HUES6 (cell line): ENCODE data around the gene RAD51B.
"Not testable (repeated sequence)": the region's sequence is repeated elsewhere in the genome, so short reads cannot be mapped to it uniquely, and the experiment has no call there.

ENCODE experiments used
- H3K27ac ChIP-seq: 2 replicates; pipeline ENCODE4 v1.7.0; 2013; ENCODE audit warnings: low read depth, mild to moderate bottlenecking, low read length, inconsistent platforms
- H3K27me3 ChIP-seq: 2 replicates; pipeline ENCODE4 v1.6.1; 2013; ENCODE audit warnings: low read length; ENCODE audit not compliant: control insufficient read depth, insufficient read depth
- H3K36me3 ChIP-seq: 2 replicates; pipeline ENCODE4 v1.6.1; 2013; ENCODE audit warnings: low read length; ENCODE audit not compliant: control insufficient read depth, insufficient read depth
- H3K4me1 ChIP-seq: 2 replicates; pipeline ENCODE4 v1.6.1; 2013; ENCODE audit warnings: low read length; ENCODE audit not compliant: control insufficient read depth, insufficient read depth
- H3K4me3 ChIP-seq: 2 replicates; pipeline ENCODE4 v1.5.1; 2013; ENCODE audit warnings: low read depth, low read length
- H3K9ac ChIP-seq: one replicate; pipeline ENCODE4 v1.6.1; 2013; ENCODE audit warnings: mild to moderate bottlenecking, low read length
- H3K9me3 ChIP-seq: 2 replicates; pipeline ENCODE4 v1.6.1; 2013; ENCODE audit warnings: low read depth, low read length; ENCODE audit not compliant: control insufficient read depth, insufficient read depth

Gene RAD51B

DNA sequence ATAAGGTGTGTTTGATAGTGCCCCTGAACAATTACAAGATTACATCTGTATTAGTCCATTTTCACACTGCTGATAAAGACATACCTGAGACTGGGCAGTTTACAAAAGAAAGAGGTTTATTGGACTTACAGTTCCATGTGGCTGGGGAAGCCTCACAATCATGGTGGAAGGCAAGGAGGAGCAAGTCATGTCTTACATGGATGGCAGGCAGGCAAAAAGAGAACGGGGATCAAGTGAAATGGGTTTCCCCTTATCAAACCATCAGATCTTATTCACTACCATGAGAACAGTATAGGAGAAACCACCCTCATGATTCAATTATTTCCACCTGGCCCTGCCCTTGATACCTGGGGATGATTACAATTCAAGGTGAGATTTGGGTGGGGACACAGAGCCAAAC, 211.4 kb downstream of the RAD51B start:
- H3K27me3 ChIP-seq, H3K9ac ChIP-seq, H3K27ac ChIP-seq, H3K4me1 ChIP-seq, H3K36me3 ChIP-seq, H3K4me3 ChIP-seq: not testable (repeated sequence)
- H3K9me3 ChIP-seq = peaks cover 30% of the 10 kb centered on the region

DNA sequence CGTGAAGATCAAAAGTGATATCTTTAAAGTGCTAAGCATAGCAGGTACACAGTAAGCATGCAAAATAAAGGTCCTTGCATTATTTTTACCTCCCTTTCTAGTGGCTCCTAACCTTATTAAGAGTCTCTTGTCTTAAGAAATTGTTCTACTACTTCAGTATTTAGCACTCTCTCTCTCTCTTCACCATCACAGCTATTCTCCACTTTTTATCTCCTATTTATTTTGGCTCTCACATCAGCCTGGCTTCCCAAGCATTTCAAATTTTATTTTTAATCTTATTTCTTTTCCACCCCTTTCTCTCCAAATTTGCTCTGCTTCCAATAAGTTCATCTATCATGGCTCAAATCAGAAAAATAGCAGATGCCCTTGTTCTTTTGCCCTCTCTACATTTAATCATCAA, 212.6 kb downstream of the RAD51B start:
- Histone ChIP-seq H3K9ac (no peak overlapping the region), H3K4me1 (peaks cover 4% of the 10 kb centered on the region; the same call in 1 of the 2 replicates), H3K9me3 (peaks cover 30% of the 10 kb centered on the region), H3K4me3 (no peak overlapping the region), H3K27me3 (no peaks in the 10 kb centered on the region), H3K27ac (no peak overlapping the region), H3K36me3 (0 out of 2 replicates have a peak, but pooled peaks cover 2% of the 10 kb centered on the region)

DNA sequence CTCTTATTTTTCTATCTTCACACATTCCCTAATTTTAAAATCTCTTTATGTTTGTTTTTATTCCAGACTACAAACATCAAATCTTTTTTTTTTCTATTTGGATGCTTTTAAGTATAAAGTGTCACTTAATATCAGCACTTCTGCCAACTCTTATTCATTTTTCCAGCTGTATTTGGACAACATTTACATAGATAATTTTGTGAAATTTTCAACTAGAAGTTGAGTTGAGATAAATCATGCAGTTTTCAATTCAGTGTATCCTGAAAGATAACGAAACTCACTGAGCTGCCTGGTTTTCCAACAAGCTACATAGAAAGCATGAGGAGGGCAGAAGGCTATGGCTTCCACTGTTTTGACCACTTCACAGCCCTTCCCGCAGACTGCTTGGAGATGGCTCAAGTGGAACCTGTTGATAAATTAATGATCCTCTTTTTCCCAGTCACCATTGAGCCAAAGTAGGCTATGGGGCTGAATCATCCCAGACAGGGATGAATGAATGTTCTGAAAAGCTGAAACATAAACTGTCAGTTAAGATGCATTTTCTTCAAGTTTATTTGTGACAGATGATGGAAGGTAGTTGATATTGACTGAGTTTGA, 213.9 kb downstream of the RAD51B start:
- Histone ChIP-seq H3K9ac (no peak overlapping the region), H3K36me3 (0 out of 2 replicates have a peak, but pooled peaks cover 2% of the 10 kb centered on the region), H3K4me3 (no peak overlapping the region), H3K4me1 (peaks cover 4% of the 10 kb centered on the region; the same call in 1 of the 2 replicates), H3K9me3 (peaks cover 30% of the 10 kb centered on the region), H3K27me3 (no peaks in the 10 kb centered on the region), H3K27ac (no peak overlapping the region)

DNA sequence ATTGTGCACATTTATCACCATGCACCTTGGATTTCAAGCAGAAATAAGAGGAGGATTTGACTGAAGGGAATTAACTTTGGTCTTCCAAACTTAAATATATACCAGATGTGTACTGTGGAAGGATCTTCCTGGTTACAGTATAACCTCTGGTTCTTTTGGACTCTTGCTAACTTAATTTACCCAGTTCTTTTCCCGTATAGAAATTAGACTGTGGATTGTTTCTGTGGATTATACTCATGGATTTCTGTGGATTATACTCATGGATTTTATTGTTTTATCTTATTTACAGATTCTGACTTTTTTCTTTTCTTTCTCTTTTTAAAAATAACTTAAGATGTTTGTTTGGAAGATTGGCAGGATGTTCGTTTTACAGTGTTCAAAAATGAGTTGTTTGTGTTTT, 215.3 kb downstream of the RAD51B start:
- Histone ChIP-seq H3K27me3 (no peaks in the 10 kb centered on the region), H3K36me3 (0 out of 2 replicates have a peak, but pooled peaks cover 2% of the 10 kb centered on the region), H3K27ac (no peak overlapping the region), H3K9ac (no peak overlapping the region), H3K4me1 (peaks cover 9% of the 10 kb centered on the region; the same call in 1 of the 2 replicates), H3K9me3 (peaks cover 21% of the 10 kb centered on the region), H3K4me3 (no peak overlapping the region)

DNA sequence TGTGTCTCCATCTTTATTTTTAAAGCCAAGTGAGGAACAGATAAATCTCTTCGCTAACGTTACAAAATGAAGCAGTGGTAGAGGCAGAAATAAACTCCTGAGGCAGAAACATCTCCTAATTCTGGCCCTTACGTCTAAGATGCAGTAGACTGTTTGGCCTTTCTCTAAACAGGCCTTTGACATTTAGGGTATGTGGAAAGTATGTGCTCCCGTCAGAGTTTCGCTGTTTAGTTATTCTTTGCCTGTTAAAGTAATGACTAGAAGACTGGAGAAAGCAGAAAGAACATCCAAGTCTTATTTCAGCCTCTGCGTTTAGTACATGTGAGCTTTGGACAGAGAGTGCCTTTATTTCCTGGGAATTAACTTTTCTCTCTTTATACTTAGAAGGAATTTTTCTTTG, 216.6 kb downstream of the RAD51B start:
- Histone ChIP-seq H3K4me1 (peaks cover 22% of the 10 kb centered on the region), H3K4me3 (no peak overlapping the region), H3K9me3 (peaks cover 8% of the 10 kb centered on the region), H3K9ac (no peak overlapping the region), H3K36me3 (0 out of 2 replicates have a peak, but pooled peaks cover under 1% of the 10 kb centered on the region), H3K27ac (no peak overlapping the region), H3K27me3 (no peaks in the 10 kb centered on the region)

DNA sequence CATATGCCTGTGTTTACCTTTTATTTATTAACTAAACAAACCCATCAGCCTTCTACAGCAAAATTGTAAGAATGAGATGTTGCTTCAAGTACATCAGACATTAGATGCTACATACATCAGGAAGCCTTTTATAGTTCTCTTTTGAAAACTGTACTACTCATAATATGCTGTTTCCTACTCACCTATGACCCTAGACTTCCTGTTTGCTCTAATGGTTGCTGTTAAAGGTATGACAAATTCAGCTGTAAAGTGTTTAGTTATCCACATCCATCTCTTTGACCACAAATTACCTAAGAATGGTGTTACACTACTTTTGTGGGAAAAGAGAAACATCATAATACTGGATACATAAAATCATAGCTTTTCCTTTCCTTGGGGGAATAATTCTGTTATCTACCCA, 220.0 kb downstream of the RAD51B start:
- H3K9me3 ChIP-seq = no peaks in the 10 kb centered on the region
- no peak overlapping the region for H3K27ac ChIP-seq
- no peaks in the 10 kb centered on the region for H3K27me3 ChIP-seq
- peaks cover 52% of the 10 kb centered on the region for H3K4me1 ChIP-seq
- no peak overlapping the region for H3K4me3 ChIP-seq
- no peak overlapping the region for H3K9ac ChIP-seq
- no peaks in the 10 kb centered on the region for H3K36me3 ChIP-seq

DNA sequence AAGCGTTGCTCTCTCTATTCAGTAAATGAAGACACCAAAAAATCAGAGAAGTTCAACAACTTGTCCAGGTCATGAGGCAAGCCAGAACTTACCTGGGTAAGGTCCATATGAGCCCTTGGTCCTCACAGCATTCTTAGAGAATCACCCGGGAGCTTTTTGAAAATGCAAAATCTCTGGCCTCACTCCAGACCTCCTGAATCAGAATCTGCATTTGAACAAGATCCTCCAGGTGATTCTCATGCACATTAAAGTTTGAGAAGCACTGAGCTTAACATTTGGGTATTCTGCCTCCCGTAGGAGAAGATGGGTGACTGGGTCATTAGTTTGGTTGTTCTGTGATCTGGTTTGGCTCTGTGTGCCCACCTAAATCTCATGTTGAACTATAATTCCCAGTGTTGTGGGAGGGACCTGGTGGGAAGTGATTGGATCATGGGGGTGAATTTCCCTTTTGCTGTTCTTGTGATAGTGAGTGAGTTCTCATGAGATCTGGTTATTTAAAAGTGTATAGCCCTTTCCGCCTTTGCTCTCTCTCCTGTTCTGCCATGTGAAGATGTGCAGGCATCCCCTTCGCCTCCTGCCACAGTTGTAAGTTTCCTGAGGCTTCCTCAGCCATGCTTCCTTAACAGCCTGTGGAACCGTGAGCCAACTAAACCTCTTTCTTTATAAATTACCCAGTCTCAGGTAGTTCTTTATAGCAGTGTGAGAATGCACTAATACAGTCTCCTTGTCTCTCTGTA, 221.2 kb downstream of the RAD51B start:
- H3K27ac ChIP-seq = peak overlapping the region; percentile 56; the same call in 1 of the 2 replicates
- H3K27me3 ChIP-seq = no peaks in the 10 kb centered on the region
- H3K9me3 ChIP-seq = no peaks in the 10 kb centered on the region
- no peaks in the 10 kb centered on the region for H3K36me3 ChIP-seq
- no peak overlapping the region for H3K9ac ChIP-seq
- H3K4me1 ChIP-seq = peaks cover 52% of the 10 kb centered on the region
- H3K4me3 ChIP-seq = peak overlapping the region; percentile 8

DNA sequence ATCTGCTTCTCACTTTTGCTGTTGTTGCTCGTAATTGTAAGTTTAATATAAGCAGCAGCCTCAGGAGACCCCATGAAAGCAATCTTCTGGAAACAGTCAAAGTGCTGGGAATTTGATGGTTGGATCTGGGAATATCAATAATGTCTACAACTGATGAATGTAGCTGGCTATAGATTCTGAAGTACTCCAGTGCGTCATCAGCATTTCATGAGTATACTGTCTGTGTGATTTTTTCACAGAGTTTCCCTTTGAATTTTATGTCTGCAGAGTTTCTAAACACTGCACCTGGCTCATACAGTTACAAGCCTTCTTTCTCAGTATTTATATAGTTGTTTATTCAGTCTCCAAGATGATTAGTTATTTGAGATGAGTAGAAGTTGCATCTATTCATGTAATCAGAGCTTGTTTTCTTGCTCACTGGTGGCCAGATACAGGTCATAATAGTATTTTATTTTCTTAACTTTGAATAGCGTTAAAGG, 222.3 kb downstream of the RAD51B start:
- no peaks in the 10 kb centered on the region for H3K9me3 ChIP-seq
- no peak overlapping the region; the same call in 1 of the 2 replicates for H3K27ac ChIP-seq
- H3K4me1 ChIP-seq = peaks cover 49% of the 10 kb centered on the region
- no peaks in the 10 kb centered on the region for H3K36me3 ChIP-seq
- H3K4me3 ChIP-seq = no peak overlapping the region
- no peak overlapping the region for H3K9ac ChIP-seq
- H3K27me3 ChIP-seq = no peaks in the 10 kb centered on the region

DNA sequence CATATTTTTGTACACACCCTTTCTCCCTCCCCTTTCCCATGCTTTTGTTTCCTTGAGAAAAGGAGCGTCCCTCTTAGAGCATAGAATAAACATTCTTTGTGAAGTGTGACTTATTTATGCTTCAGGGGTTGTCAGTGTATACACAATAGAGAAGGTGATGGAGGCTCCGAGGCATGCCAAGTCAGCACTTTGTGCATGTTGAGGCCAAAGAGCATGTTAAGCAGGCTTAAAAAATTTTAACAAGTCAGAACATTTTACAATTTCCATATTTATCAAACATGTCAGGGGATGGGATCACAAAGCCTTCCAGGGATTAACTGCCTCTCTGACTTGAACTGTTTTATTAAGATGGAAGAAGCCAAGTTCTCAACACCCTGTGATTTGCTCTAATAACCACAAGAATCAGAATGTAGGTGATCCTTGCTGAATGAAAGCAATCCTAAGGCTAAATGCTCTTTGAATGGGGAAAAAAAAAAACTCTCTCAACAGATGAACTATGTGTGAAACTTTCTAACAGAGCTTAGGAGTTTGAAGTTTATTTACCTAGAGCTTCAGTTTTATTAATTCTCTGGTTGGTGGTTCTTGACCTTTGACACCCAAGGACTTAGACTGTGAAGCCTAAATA, 223.1 kb downstream of the RAD51B start:
- Histone ChIP-seq H3K4me3 (no peak overlapping the region), H3K4me1 (peaks cover 49% of the 10 kb centered on the region), H3K36me3 (no peaks in the 10 kb centered on the region), H3K9ac (no peak overlapping the region), H3K9me3 (no peaks in the 10 kb centered on the region), H3K27ac (peak overlapping the region; percentile 37; the same call in 1 of the 2 replicates), H3K27me3 (no peaks in the 10 kb centered on the region)

DNA sequence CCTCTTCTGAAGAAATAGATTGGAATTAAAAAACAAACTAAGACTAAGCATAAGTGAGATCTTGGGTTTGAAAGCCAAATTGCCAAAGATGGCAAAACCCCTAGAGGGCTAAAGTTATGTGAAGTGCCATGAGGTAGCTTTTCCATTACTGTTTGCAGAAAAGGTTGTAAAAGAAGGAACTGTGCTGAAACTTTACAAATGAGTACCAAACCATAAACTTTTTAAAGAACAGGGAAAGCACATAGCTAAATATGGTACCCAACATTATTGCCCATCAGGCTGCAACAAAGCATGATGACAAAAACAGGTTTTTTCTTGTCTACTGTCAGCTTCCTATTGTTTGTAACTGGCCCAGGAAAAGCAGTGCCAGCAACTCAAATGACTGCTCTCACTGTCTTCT, 224.2 kb downstream of the RAD51B start:
- Histone ChIP-seq H3K27ac (no peak overlapping the region), H3K36me3 (no peaks in the 10 kb centered on the region), H3K4me3 (no peak overlapping the region), H3K9me3 (no peaks in the 10 kb centered on the region), H3K4me1 (peaks cover 49% of the 10 kb centered on the region), H3K9ac (no peak overlapping the region), H3K27me3 (no peaks in the 10 kb centered on the region)

DNA sequence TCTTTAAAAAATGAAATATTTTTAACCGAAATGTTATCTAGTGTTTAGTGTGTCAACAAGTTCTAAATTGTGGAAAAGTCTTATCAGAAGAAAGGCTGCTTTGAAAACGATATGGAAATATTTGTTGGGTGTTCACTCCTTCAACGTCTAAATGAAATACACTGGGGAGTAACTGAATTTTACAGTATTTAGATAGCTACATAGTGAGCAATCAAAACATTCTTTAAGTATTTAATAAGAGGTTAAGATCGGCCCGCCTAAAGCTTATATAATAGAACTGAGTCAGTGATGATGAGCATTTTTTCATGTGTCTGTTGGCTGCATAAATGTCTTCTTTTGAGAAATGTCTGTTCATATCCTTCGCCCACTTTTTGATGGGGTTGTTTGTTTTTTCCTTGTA, 228.3 kb downstream of the RAD51B start:
- H3K27me3 ChIP-seq = no peaks in the 10 kb centered on the region
- no peaks in the 10 kb centered on the region for H3K36me3 ChIP-seq
- no peak overlapping the region for H3K27ac ChIP-seq
- H3K9ac ChIP-seq = no peak overlapping the region
- H3K4me3 ChIP-seq = no peak overlapping the region
- H3K4me1 ChIP-seq = peaks cover 13% of the 10 kb centered on the region
- no peaks in the 10 kb centered on the region for H3K9me3 ChIP-seq
